ENCODE results near the gene HSD11B2.

DNA sequence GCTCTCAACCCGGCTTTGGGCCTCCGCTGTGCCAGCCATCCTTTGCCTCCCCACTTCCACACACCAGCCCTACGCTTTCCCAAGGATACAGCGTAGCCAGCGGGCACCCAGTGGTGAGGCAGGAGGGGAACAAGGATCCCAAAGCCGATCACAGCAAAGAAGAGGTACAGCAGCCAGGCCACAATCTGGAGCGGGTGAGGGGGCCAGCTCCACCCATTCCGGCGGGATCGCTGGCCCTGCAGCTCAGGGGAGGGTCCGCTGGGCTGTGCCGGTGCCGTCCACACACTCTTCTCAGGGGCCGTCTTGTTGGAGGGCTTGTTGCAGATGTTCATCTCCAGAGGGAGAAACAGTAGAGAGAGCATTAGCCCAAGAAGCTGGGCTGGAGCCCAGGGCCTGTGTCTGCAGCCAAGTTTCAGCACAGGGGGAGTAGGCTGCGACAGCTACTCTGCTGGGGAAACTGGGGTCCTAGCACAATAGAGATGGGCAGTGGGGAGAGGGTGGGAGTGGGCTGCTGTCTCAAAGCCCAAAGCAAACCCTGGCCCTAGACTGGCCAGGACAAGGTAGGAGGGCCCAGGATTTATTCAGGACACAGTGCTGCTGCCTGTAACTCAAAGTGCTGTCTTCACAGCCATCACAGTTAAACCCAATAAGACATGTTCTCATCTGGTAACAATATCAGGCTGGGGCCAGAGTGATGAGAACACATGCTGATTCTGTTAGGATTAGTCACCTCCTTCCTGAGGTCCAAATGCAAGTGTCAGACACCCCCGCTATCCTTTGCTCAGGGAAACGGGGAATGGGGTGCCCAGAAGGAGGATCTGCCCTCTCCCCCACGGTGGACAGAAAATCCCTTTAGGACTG, 24.6 kb upstream of the HSD11B2 start:
- TF ChIP-seq, protein P1, sequence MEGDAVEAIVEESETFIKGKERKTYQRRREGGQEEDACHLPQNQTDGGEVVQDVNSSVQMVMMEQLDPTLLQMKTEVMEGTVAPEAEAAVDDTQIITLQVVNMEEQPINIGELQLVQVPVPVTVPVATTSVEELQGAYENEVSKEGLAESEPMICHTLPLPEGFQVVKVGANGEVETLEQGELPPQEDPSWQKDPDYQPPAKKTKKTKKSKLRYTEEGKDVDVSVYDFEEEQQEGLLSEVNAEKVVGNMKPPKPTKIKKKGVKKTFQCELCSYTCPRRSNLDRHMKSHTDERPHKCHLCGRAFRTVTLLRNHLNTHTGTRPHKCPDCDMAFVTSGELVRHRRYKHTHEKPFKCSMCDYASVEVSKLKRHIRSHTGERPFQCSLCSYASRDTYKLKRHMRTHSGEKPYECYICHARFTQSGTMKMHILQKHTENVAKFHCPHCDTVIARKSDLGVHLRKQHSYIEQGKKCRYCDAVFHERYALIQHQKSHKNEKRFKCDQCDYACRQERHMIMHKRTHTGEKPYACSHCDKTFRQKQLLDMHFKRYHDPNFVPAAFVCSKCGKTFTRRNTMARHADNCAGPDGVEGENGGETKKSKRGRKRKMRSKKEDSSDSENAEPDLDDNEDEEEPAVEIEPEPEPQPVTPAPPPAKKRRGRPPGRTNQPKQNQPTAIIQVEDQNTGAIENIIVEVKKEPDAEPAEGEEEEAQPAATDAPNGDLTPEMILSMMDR (IDR thresholded peaks at IDR 0.05) = no peak
- TF ChIP-seq, protein P2, sequence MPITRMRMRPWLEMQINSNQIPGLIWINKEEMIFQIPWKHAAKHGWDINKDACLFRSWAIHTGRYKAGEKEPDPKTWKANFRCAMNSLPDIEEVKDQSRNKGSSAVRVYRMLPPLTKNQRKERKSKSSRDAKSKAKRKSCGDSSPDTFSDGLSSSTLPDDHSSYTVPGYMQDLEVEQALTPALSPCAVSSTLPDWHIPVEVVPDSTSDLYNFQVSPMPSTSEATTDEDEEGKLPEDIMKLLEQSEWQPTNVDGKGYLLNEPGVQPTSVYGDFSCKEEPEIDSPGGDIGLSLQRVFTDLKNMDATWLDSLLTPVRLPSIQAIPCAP (CRISPR knock-in tag; IDR thresholded peaks at IDR 0.05) = no peak
- TF ChIP-seq, protein P3, sequence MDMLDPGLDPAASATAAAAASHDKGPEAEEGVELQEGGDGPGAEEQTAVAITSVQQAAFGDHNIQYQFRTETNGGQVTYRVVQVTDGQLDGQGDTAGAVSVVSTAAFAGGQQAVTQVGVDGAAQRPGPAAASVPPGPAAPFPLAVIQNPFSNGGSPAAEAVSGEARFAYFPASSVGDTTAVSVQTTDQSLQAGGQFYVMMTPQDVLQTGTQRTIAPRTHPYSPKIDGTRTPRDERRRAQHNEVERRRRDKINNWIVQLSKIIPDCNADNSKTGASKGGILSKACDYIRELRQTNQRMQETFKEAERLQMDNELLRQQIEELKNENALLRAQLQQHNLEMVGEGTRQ (CRISPR knock-in tag; IDR thresholded peaks at IDR 0.05) = no peak
- TF ChIP-seq ZNF138 (CRISPR knock-in tag; conservative IDR thresholded peaks at IDR 0.05) (no peak), AFF4 (CRISPR knock-in tag; IDR thresholded peaks at IDR 0.05; ENCODE audit: borderline replicate concordance) (no peak), RELA (CRISPR knock-in tag; IDR thresholded peaks at IDR 0.05; ENCODE audit: borderline replicate concordance) (no peak), FOXK1 (CRISPR knock-in tag; IDR thresholded peaks at IDR 0.05) (no peak), ZNF396 (CRISPR knock-in tag; IDR thresholded peaks at IDR 0.05; ENCODE audit: borderline replicate concordance) (no peak)
- TF ChIP-seq, protein P4, sequence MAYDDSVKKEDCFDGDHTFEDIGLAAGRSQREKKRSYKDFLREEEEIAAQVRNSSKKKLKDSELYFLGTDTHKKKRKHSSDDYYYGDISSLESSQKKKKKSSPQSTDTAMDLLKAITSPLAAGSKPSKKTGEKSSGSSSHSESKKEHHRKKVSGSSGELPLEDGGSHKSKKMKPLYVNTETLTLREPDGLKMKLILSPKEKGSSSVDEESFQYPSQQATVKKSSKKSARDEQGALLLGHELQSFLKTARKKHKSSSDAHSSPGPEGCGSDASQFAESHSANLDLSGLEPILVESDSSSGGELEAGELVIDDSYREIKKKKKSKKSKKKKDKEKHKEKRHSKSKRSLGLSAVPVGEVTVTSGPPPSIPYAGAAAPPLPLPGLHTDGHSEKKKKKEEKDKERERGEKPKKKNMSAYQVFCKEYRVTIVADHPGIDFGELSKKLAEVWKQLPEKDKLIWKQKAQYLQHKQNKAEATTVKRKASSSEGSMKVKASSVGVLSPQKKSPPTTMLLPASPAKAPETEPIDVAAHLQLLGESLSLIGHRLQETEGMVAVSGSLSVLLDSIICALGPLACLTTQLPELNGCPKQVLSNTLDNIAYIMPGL (CRISPR knock-in tag; IDR thresholded peaks at IDR 0.05) = no peak
- TF ChIP-seq, protein P5, sequence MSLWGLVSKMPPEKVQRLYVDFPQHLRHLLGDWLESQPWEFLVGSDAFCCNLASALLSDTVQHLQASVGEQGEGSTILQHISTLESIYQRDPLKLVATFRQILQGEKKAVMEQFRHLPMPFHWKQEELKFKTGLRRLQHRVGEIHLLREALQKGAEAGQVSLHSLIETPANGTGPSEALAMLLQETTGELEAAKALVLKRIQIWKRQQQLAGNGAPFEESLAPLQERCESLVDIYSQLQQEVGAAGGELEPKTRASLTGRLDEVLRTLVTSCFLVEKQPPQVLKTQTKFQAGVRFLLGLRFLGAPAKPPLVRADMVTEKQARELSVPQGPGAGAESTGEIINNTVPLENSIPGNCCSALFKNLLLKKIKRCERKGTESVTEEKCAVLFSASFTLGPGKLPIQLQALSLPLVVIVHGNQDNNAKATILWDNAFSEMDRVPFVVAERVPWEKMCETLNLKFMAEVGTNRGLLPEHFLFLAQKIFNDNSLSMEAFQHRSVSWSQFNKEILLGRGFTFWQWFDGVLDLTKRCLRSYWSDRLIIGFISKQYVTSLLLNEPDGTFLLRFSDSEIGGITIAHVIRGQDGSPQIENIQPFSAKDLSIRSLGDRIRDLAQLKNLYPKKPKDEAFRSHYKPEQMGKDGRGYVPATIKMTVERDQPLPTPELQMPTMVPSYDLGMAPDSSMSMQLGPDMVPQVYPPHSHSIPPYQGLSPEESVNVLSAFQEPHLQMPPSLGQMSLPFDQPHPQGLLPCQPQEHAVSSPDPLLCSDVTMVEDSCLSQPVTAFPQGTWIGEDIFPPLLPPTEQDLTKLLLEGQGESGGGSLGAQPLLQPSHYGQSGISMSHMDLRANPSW (CRISPR knock-in tag; conservative IDR thresholded peaks at IDR 0.05; ENCODE audit: low read depth) = no peak
